ENCODE measurements around the gene TEC. TPM values are rescaled to one million over a fixed set of nuclear protein-coding genes. Genes with fewer than 3 reads are reported as not detected.

The TEC gene
- total and polyA plus RNA-seq, 2 of the 8 experiments (the other 6 are each of a cell fraction or from before 2014, with no cell fraction given) = 0.73 to 1.8 TPM

GRCh38 chr4:48175806-48176205 lies 93.8 kb downstream of the TEC start:
- Histone ChIP-seq H3K9me3 (ENCODE audit: insufficient read depth in 2 of 2, low read depth in 1 of 2, low read length in 1 of 2) (peaks cover 0 to 6% of the 10 kb centered on the region in 2 experiments; a peak in 1 of 4 replicates), H2BK120ac (replicated peaks; ENCODE audit: low read depth, low read length) (no peak overlapping the region), H2BK5ac (ENCODE audit: low read depth, low read length) (no peak overlapping the region), H3K36me3 (ENCODE audit: control insufficient read depth in 2 of 4, insufficient read depth in 4 of 4, low read length in 3 of 4) (no peaks in the 10 kb centered on the region), H2AK5ac (ENCODE audit: low read depth, low read length) (no peak overlapping the region), H3K4me1 (replicated peaks in 1 of 4; ENCODE audit: control insufficient read depth in 3 of 4, insufficient read depth in 4 of 4, low read length in 3 of 4) (peaks cover 0 to 2% (median 0%) of the 10 kb centered on the region in 4 experiments; a peak in 1 of 7 replicates), H4K8ac (ENCODE audit: extremely low read depth, insufficient read depth, low read length) (no peak overlapping the region), H2BK20ac (ENCODE audit: low read length) (no peak overlapping the region), H3K27me3 (replicated peaks in 1 of 4; ENCODE audit: control insufficient read depth in 3 of 4, extremely low read depth in 1 of 4, insufficient read depth in 3 of 4, low read length in 3 of 4) (no peaks in the 10 kb centered on the region), H4K91ac (replicated peaks; ENCODE audit: insufficient read length, low read length) (no peak overlapping the region), H3K79me2 (ENCODE audit: control insufficient read depth in 1 of 2, insufficient read depth in 2 of 2, low read length in 2 of 2) (no peaks in the 10 kb centered on the region), H3K4ac (replicated peaks; ENCODE audit: insufficient read length, low read depth, low read length) (no peak overlapping the region), H3K27ac (ENCODE audit: low read depth, low read length) (no peak overlapping the region), H3K18ac (ENCODE audit: extremely low read depth, low read length) (no peak overlapping the region), H3K23me2 (ENCODE audit: low read depth, low read length) (no peaks in the 10 kb centered on the region), H2AFZ (ENCODE audit: low read length) (no peak overlapping the region), H2BK12ac (ENCODE audit: low read depth, low read length) (no peak overlapping the region), H3K23ac (ENCODE audit: insufficient read length) (no peak overlapping the region), H3K14ac (ENCODE audit: insufficient read length) (no peak overlapping the region), H2BK15ac (ENCODE audit: low read length) (no peak overlapping the region), H3K4me2 (ENCODE audit: insufficient read depth in 1 of 2, low read depth in 2 of 2, low read length in 2 of 2) (no peak overlapping the region), H3K9ac (replicated peaks in 1 of 4; ENCODE audit: extremely low read depth in 1 of 4, low read depth in 3 of 4, low read length in 3 of 4) (no peak overlapping the region), H4K20me1 (replicated peaks in 1 of 2; ENCODE audit: control insufficient read depth in 1 of 2, insufficient read depth in 2 of 2, low read length in 2 of 2) (no peaks in the 10 kb centered on the region), H3K56ac (replicated peaks; ENCODE audit: insufficient read length, low read depth, low read length) (no peak overlapping the region), H3K79me1 (ENCODE audit: low read depth, low read length) (no peaks in the 10 kb centered on the region), H3K4me3 (ENCODE audit: extremely low read depth in 1 of 4, insufficient read depth in 2 of 4, low read depth in 3 of 4, low read length in 4 of 4) (no peak overlapping the region), H4K5ac (ENCODE audit: insufficient read length, low read depth, low read length) (no peak overlapping the region)
- FAIRE-seq (no peak), DNase-seq (ENCODE audit: low read depth in 1 of 2, low spot score in 2 of 2) (no peak)
- ChIA-PET CTCF (ENCODE audit: partially characterized antibody) (interaction anchor here (0.5 to 1.0 kb wide), 2 partner anchors 57 to 488 kb away, joined by 3 read pairs; no protein-coding TSS in a partner anchor), POLR2A (ENCODE audit: partially characterized antibody) (interaction anchor here (1.1 kb wide), 1 partner anchor 48 kb away, joined by 3 read pairs; no protein-coding TSS in a partner anchor)
- TF ChIP-seq POU5F1 (IDR thresholded peaks at IDR 0.05; ENCODE audit: low read depth, low read length) (no peak), E2F6 (IDR thresholded peaks at IDR 0.05) (no peak), TAF7 (optimal IDR thresholded peaks at IDR 0.05; ENCODE audit: borderline replicate concordance, low read depth, low read length) (no peak), CBX5 (IDR thresholded peaks at IDR 0.05; ENCODE audit: low read depth, low read length) (no peak), RAD21 (IDR thresholded peaks at IDR 0.05 in 1 of 2, conservative IDR thresholded peaks at IDR 0.05 in 1 of 2; ENCODE audit: low read depth in 2 of 2, low read length in 2 of 2) (no peak), SIX5 (IDR thresholded peaks at IDR 0.05; ENCODE audit: low read depth, low read length) (no peak), EP300 (IDR thresholded peaks at IDR 0.05; ENCODE audit: borderline replicate concordance in 1 of 2, low read depth in 2 of 2, low read length in 2 of 2) (no peak), RNF2 (IDR thresholded peaks at IDR 0.05; ENCODE audit: borderline replicate concordance, low read depth, low read length, missing control alignments, poor library complexity, severe bottlenecking) (no peak), BRCA1 (IDR thresholded peaks at IDR 0.05; ENCODE audit: low read depth, low read length) (no peak), CTCF (IDR thresholded peaks at IDR 0.05; ENCODE audit: control extremely low read depth in 1 of 3, insufficient read depth in 1 of 3, low read depth in 1 of 3, low read length in 3 of 3) (no peak)

All from H1 (cell line).